C4-2B (cell line): Measurements from ENCODE around the gene PACRG.

Experiments
- ZFX ChIP-seq: fragments of 450-650 bp; IDR thresholded peaks from 2 replicates; pipeline ENCODE4 v1.6.1; 2017
- TF ChIP-seq, protein P1 (sequence below): fragments of 450-650 bp; conservative IDR thresholded peaks from 2 replicates; pipeline ENCODE4 v1.5.1; 2017; ENCODE audit warnings: mild to moderate bottlenecking

DNA sequence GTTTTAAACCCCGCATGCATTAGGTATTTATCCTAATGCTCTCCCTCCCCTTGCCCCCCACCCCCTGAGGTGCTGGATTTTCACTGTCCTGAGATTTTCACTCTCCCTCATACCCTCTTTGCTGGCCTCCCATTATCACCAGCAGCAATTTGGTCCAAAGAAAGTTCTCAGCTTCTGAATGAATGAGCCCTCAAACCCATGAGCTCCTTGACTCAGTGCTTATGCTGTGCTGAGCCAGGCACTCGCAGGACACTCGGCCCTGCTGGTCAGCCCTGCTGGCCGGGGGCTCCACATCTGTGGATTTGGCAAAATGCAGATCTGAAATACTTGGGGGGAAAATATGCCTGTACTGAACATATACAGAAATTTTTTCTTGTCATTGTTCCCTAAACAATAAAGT lies 533.6 kb downstream of the PACRG start:
- TF ChIP-seq, protein P1, sequence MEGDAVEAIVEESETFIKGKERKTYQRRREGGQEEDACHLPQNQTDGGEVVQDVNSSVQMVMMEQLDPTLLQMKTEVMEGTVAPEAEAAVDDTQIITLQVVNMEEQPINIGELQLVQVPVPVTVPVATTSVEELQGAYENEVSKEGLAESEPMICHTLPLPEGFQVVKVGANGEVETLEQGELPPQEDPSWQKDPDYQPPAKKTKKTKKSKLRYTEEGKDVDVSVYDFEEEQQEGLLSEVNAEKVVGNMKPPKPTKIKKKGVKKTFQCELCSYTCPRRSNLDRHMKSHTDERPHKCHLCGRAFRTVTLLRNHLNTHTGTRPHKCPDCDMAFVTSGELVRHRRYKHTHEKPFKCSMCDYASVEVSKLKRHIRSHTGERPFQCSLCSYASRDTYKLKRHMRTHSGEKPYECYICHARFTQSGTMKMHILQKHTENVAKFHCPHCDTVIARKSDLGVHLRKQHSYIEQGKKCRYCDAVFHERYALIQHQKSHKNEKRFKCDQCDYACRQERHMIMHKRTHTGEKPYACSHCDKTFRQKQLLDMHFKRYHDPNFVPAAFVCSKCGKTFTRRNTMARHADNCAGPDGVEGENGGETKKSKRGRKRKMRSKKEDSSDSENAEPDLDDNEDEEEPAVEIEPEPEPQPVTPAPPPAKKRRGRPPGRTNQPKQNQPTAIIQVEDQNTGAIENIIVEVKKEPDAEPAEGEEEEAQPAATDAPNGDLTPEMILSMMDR = no peak
- TF ChIP-seq ZFX = no peak
